Stimulated activated naive B cell treated with anti-CD40 and anti-IgM and Interleukin-4, amounts not matched to agents 10 μg/mL and 1 μg/mL and 100 μg/mL, for 72 hours (primary cell): ENCODE measurements around the gene OXNAD1.
"Not testable (repeated sequence)": the region's sequence is repeated elsewhere in the genome, so short reads cannot be mapped to it uniquely, and the experiment has no call there.

Experiments used
- ATAC-seq, 2 donors: fragments of 150-1000 bp; cut with Tn5 transposase; replicated peaks; 2 replicates each; pipeline ENCODE4 v1.10.0; 2021; ENCODE audit warnings: moderate library complexity in 1 of 2
- DNase-seq: peaks from one replicate; pipeline ENCODE4 v3.0.0; 2021
- H3K27ac Mint-ChIP-seq: one replicate; pipeline ENCODE4 v1.8.0; 2022; ENCODE audit warnings: mild to moderate bottlenecking, mixed read lengths
- H3K27me3 Mint-ChIP-seq, 2 donors: one replicate each; pipeline ENCODE4 v1.8.0; 2022; ENCODE audit warnings: mixed read lengths in 2 of 2
- H3K36me3 Mint-ChIP-seq, 2 donors: one replicate each; pipeline ENCODE4 v1.8.0; 2022; ENCODE audit warnings: mixed read lengths in 2 of 2, mild to moderate bottlenecking in 1 of 2
- H3K4me1 Mint-ChIP-seq, 2 donors: one replicate each; pipeline ENCODE4 v1.8.0; 2022; ENCODE audit warnings: mixed read lengths in 2 of 2, mild to moderate bottlenecking in 1 of 2
- H3K4me3 Mint-ChIP-seq, 2 donors: one replicate each; pipeline ENCODE4 v1.8.0; 2022; ENCODE audit warnings: mild to moderate bottlenecking in 2 of 2, mixed read lengths in 2 of 2, moderate library complexity in 1 of 2
- H3K9me3 Mint-ChIP-seq, 2 donors: one replicate each; pipeline ENCODE4 v1.8.0; 2022; ENCODE audit warnings: mixed read lengths in 2 of 2, mild to moderate bottlenecking in 1 of 2

Gene OXNAD1

GRCh38 chr3:16310486-16310885, 45.5 kb downstream of the OXNAD1 start:
- H3K27ac Mint-ChIP-seq = peak overlapping the region; percentile 88
- not testable (repeated sequence) for H3K9me3 Mint-ChIP-seq, DNase-seq, ATAC-seq, H3K27me3 Mint-ChIP-seq
- H3K36me3 Mint-ChIP-seq = peaks cover 42 to 60% of the 10 kb centered on the region in 2 donors
- peak overlapping the region in 1 of 2 donors; percentile 10 for H3K4me3 Mint-ChIP-seq
- peaks cover 36 to 46% of the 10 kb centered on the region in 2 donors for H3K4me1 Mint-ChIP-seq

GRCh38 chr3:16311960-16312451, 47.0 kb downstream of the OXNAD1 start:
- Mint-ChIP-seq H3K36me3 (peaks cover 50 to 65% of the 10 kb centered on the region in 2 donors), H3K27ac (peak overlapping the region; percentile 79), H3K4me3 (peak overlapping the region; percentile 50 to 55), H3K4me1 (peaks cover 41 to 58% of the 10 kb centered on the region in 2 donors), H3K9me3 (no peaks in the 10 kb centered on the region), H3K27me3 (no peaks in the 10 kb centered on the region)
- DNase-seq (no peak), ATAC-seq (peak; percentile 36 to 48)

GRCh38 chr3:16313886-16314645, 49.1 kb downstream of the OXNAD1 start:
- Mint-ChIP-seq H3K36me3 (peaks cover 49 to 69% of the 10 kb centered on the region in 2 donors), H3K9me3 (no peaks in the 10 kb centered on the region), H3K27me3 (no peaks in the 10 kb centered on the region), H3K4me1 (peaks cover 36 to 60% of the 10 kb centered on the region in 2 donors), H3K4me3 (no peak overlapping the region), H3K27ac (peak overlapping the region; percentile 47)
- DNase-seq (no peak), ATAC-seq (no peak)

GRCh38 chr3:16315623-16316022, 50.6 kb downstream of the OXNAD1 start:
- no peaks in the 10 kb centered on the region for H3K9me3 Mint-ChIP-seq
- H3K4me3 Mint-ChIP-seq = no peak overlapping the region
- H3K27me3 Mint-ChIP-seq = no peaks in the 10 kb centered on the region
- peaks cover 57 to 68% of the 10 kb centered on the region in 2 donors for H3K36me3 Mint-ChIP-seq
- H3K27ac Mint-ChIP-seq = peak overlapping the region; percentile 42
- ATAC-seq (no peak), DNase-seq (no peak)
- H3K4me1 Mint-ChIP-seq = peaks cover 30 to 51% of the 10 kb centered on the region in 2 donors

GRCh38 chr3:16316396-16316795, 51.4 kb downstream of the OXNAD1 start:
- H3K4me3 Mint-ChIP-seq = no peak overlapping the region
- no peak for ATAC-seq

GRCh38 chr3:16316847-16317560, 52.0 kb downstream of the OXNAD1 start:
- H3K27ac Mint-ChIP-seq = peak overlapping the region; percentile 90
- peak overlapping the region; percentile 5 to 17 for H3K4me3 Mint-ChIP-seq
- no peaks in the 10 kb centered on the region for H3K27me3 Mint-ChIP-seq
- DNase-seq (no peak), ATAC-seq (no peak)
- peaks cover 31 to 56% of the 10 kb centered on the region in 2 donors for H3K4me1 Mint-ChIP-seq
- H3K36me3 Mint-ChIP-seq = peaks cover 64 to 74% of the 10 kb centered on the region in 2 donors
- H3K9me3 Mint-ChIP-seq = no peaks in the 10 kb centered on the region

More at GRCh38 chr3:16316396-16316795, 51.4 kb downstream of the OXNAD1 start:
- Mint-ChIP-seq H3K36me3 (peaks cover 64 to 74% of the 10 kb centered on the region in 2 donors), H3K9me3 (no peaks in the 10 kb centered on the region), H3K4me1 (peaks cover 33 to 57% of the 10 kb centered on the region in 2 donors), H3K27ac (peak overlapping the region; percentile 90), H3K27me3 (no peaks in the 10 kb centered on the region)
- DNase-seq = no peak

- H3K9me3 Mint-ChIP-seq = no peaks in the 10 kb centered on the region
- H3K36me3 Mint-ChIP-seq = peaks cover 63 to 74% of the 10 kb centered on the region in 2 donors
- H3K27me3 Mint-ChIP-seq = no peaks in the 10 kb centered on the region
- H3K4me3 Mint-ChIP-seq = peak overlapping the region in 1 of 2 donors; percentile 3
- peak overlapping the region; percentile 77 for H3K27ac Mint-ChIP-seq
- no peak for DNase-seq
- peaks cover 28 to 56% of the 10 kb centered on the region in 2 donors for H3K4me1 Mint-ChIP-seq
- ATAC-seq = no peak
Observed at GRCh38 chr3:16317561-16317945, 52.5 kb downstream of the OXNAD1 start.

- H3K27me3 Mint-ChIP-seq = no peaks in the 10 kb centered on the region
- peaks cover 28 to 50% of the 10 kb centered on the region in 2 donors for H3K4me1 Mint-ChIP-seq
- peak overlapping the region; percentile 47 for H3K27ac Mint-ChIP-seq
- H3K4me3 Mint-ChIP-seq = no peak overlapping the region
- H3K9me3 Mint-ChIP-seq = no peaks in the 10 kb centered on the region
- DNase-seq (no peak), ATAC-seq (no peak)
- peaks cover 62 to 72% of the 10 kb centered on the region in 2 donors for H3K36me3 Mint-ChIP-seq
Observed at GRCh38 chr3:16318176-16318575, 53.2 kb downstream of the OXNAD1 start.

- no peaks in the 10 kb centered on the region for H3K27me3 Mint-ChIP-seq
- peak overlapping the region; percentile 42 for H3K27ac Mint-ChIP-seq
- H3K4me3 Mint-ChIP-seq = no peak overlapping the region
- H3K4me1 Mint-ChIP-seq = peaks cover 25 to 44% of the 10 kb centered on the region in 2 donors
- H3K9me3 Mint-ChIP-seq = no peaks in the 10 kb centered on the region
- ATAC-seq (peak; percentile 57 to 61), DNase-seq (no peak)
- peaks cover 59 to 74% of the 10 kb centered on the region in 2 donors for H3K36me3 Mint-ChIP-seq
Observed at GRCh38 chr3:16319307-16319706, 54.3 kb downstream of the OXNAD1 start.

GRCh38 chr3:16319723-16320122, 54.7 kb downstream of the OXNAD1 start:
- Mint-ChIP-seq H3K4me1 (peaks cover 25 to 44% of the 10 kb centered on the region in 2 donors), H3K9me3 (no peaks in the 10 kb centered on the region), H3K36me3 (peaks cover 59 to 78% of the 10 kb centered on the region in 2 donors), H3K27me3 (no peaks in the 10 kb centered on the region), H3K27ac (peak overlapping the region; percentile 42), H3K4me3 (no peak overlapping the region)
- ATAC-seq = no peak
- DNase-seq = no peak

GRCh38 chr3:16320711-16321110, 55.7 kb downstream of the OXNAD1 start:
- Mint-ChIP-seq H3K27me3 (no peaks in the 10 kb centered on the region), H3K36me3 (peaks cover 61 to 83% of the 10 kb centered on the region in 2 donors), H3K4me1 (peaks cover 23 to 50% of the 10 kb centered on the region in 2 donors), H3K4me3 (no peak overlapping the region), H3K27ac (peak overlapping the region; percentile 60), H3K9me3 (no peaks in the 10 kb centered on the region)
- ATAC-seq (no peak), DNase-seq (no peak)

GRCh38 chr3:16322189-16322588, 57.2 kb downstream of the OXNAD1 start:
- H3K9me3 Mint-ChIP-seq = no peaks in the 10 kb centered on the region
- no peaks in the 10 kb centered on the region for H3K27me3 Mint-ChIP-seq
- H3K4me3 Mint-ChIP-seq = peak overlapping the region in 1 of 2 donors; percentile 30
- ATAC-seq = no peak
- peaks cover 15 to 36% of the 10 kb centered on the region in 2 donors for H3K4me1 Mint-ChIP-seq
- peaks cover 52 to 77% of the 10 kb centered on the region in 2 donors for H3K36me3 Mint-ChIP-seq
- no peak for DNase-seq
- H3K27ac Mint-ChIP-seq = peak overlapping the region; percentile 20

- no peak overlapping the region for H3K4me3 Mint-ChIP-seq
- peaks cover 14 to 30% of the 10 kb centered on the region in 2 donors for H3K4me1 Mint-ChIP-seq
- peak overlapping the region; percentile 76 for H3K27ac Mint-ChIP-seq
- no peak for ATAC-seq
- H3K9me3 Mint-ChIP-seq = no peaks in the 10 kb centered on the region
- peaks cover 52 to 74% of the 10 kb centered on the region in 2 donors for H3K36me3 Mint-ChIP-seq
- DNase-seq = no peak
- no peaks in the 10 kb centered on the region for H3K27me3 Mint-ChIP-seq
Observed at GRCh38 chr3:16323737-16324136, 58.7 kb downstream of the OXNAD1 start.

- no peak for ATAC-seq
- H3K27me3 Mint-ChIP-seq = no peaks in the 10 kb centered on the region
- peak overlapping the region; percentile 56 for H3K27ac Mint-ChIP-seq
- no peaks in the 10 kb centered on the region for H3K9me3 Mint-ChIP-seq
- peaks cover 55 to 78% of the 10 kb centered on the region in 2 donors for H3K36me3 Mint-ChIP-seq
- no peak overlapping the region for H3K4me3 Mint-ChIP-seq
- H3K4me1 Mint-ChIP-seq = peaks cover 9 to 24% of the 10 kb centered on the region in 2 donors
- no peak for DNase-seq
Observed at GRCh38 chr3:16325850-16326249, 60.8 kb downstream of the OXNAD1 start.
